Measurements from ENCODE around the gene LRRTM2. TPM values are rescaled to one million over a fixed set of nuclear protein-coding genes. Genes with fewer than 3 reads are reported as not detected.
A peak's percentile ranks its signal among the peaks of the same experiment; 100 is the strongest.
"Not testable (repeated sequence)": the region's sequence is repeated elsewhere in the genome, so short reads cannot be mapped to it uniquely, and the experiment has no call there.

Gene LRRTM2, protein sequence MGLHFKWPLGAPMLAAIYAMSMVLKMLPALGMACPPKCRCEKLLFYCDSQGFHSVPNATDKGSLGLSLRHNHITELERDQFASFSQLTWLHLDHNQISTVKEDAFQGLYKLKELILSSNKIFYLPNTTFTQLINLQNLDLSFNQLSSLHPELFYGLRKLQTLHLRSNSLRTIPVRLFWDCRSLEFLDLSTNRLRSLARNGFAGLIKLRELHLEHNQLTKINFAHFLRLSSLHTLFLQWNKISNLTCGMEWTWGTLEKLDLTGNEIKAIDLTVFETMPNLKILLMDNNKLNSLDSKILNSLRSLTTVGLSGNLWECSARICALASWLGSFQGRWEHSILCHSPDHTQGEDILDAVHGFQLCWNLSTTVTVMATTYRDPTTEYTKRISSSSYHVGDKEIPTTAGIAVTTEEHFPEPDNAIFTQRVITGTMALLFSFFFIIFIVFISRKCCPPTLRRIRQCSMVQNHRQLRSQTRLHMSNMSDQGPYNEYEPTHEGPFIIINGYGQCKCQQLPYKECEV
- 1.0 and 1.3 TPM in 2 replicates for total RNA-seq
- 0.33 and 1.8 TPM in 2 replicates for polyA plus RNA-seq
- polyA plus RNA-seq (2012), result 0.30 and 1.0 TPM in 2 replicates
- polyA minus RNA-seq (ENCODE audit: low replicate concordance), result 0.51 and 0.93 TPM in 2 replicates

DNA sequence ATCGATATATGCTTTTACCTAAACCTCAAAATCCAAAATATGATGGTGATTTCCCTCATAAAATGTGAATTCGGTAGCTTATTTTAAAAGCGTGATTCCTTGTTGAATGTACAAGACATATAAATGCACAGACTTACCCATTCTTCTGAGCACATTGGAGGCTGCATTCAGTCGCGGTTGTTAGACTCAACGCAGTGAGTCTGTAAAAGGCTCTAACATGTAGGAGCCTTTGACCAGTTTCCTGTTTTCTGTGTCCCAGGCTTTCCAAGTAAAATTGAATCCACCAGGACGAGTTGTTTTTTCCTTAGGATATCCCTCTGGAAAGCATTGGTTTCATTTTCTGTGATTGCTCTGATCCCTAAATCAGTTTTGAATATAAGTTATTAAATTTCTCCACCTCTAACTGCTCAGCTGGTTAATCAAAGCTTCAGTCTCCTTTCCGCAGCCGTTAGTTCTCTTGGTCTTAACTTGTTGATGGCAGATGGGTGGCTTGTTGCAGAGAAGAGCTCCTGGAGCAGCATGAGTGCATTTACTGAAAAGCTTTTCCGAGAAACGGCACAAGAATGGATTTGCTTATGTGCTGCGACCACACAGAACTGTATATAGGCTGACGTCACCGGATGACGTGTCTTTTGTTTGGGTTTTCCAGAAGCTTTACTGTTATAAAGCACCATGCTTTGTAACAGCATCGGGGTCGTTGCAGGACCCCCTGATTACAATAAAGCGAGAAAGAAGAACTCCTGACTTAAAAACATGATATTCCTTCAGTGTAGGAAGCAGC, at the start of gene LRRTM2:
LRRTM2 (minus strand) TSS at position 565 of the 781 bp plus-strand sequence; CDS start at position 141, 424 bp downstream.
- no peaks in the 10 kb centered on the region for H3K4me1 ChIP-seq (ENCODE audit: control insufficient read depth, extremely low read depth, insufficient read depth, low read length)
- H3K4me2 ChIP-seq (ENCODE audit: extremely low read depth, insufficient read depth, low read length), result peak within 1 kb of the TSS; percentile 87
- no peak within 1 kb of the TSS for H3K9ac ChIP-seq (ENCODE audit: insufficient read depth, low read length)
- no peaks in the 10 kb centered on the region for H3K27me3 ChIP-seq (ENCODE audit: control insufficient read depth, insufficient read depth, low read length)
- H2AFZ ChIP-seq (ENCODE audit: low read length), result no peak within 1 kb of the TSS
- peak; percentile 94 to 95 for DNase-seq (ENCODE audit: low read depth in 2 of 2)
- H3K36me3 ChIP-seq (ENCODE audit: control insufficient read depth, insufficient read depth, low read length), result no peaks in the 10 kb centered on the region
- H4K20me1 ChIP-seq (ENCODE audit: control insufficient read depth, extremely low read depth, insufficient read depth, low read length), result no peaks in the 10 kb centered on the region
- H3K9me3 ChIP-seq (ENCODE audit: control insufficient read depth, insufficient read depth, low read depth, low read length), result no peaks in the 10 kb centered on the region
- peak within 1 kb of the TSS; percentile 31 to 68 (median 48) for H3K4me3 ChIP-seq (replicated peaks in 1 of 4; ENCODE audit: control extremely low read depth in 1 of 4, insufficient read depth in 1 of 4, low read depth in 3 of 4, low read length in 4 of 4)
- TF ChIP-seq EZH2 (IDR thresholded peaks at IDR 0.05; ENCODE audit: low read length, missing control alignments), result no peak
- TF ChIP-seq, protein P1, sequence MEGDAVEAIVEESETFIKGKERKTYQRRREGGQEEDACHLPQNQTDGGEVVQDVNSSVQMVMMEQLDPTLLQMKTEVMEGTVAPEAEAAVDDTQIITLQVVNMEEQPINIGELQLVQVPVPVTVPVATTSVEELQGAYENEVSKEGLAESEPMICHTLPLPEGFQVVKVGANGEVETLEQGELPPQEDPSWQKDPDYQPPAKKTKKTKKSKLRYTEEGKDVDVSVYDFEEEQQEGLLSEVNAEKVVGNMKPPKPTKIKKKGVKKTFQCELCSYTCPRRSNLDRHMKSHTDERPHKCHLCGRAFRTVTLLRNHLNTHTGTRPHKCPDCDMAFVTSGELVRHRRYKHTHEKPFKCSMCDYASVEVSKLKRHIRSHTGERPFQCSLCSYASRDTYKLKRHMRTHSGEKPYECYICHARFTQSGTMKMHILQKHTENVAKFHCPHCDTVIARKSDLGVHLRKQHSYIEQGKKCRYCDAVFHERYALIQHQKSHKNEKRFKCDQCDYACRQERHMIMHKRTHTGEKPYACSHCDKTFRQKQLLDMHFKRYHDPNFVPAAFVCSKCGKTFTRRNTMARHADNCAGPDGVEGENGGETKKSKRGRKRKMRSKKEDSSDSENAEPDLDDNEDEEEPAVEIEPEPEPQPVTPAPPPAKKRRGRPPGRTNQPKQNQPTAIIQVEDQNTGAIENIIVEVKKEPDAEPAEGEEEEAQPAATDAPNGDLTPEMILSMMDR (conservative IDR thresholded peaks at IDR 0.05 in 1 of 2, IDR thresholded peaks at IDR 0.05 in 1 of 2; ENCODE audit: low read depth in 1 of 2, low read length in 2 of 2), result no peak
- H3K27ac ChIP-seq (ENCODE audit: insufficient read depth, low read length), result peak within 1 kb of the TSS; percentile 76
- H3K79me2 ChIP-seq (ENCODE audit: control insufficient read depth, insufficient read depth, low read length), result peaks cover 44% of the 10 kb centered on the region

DNA sequence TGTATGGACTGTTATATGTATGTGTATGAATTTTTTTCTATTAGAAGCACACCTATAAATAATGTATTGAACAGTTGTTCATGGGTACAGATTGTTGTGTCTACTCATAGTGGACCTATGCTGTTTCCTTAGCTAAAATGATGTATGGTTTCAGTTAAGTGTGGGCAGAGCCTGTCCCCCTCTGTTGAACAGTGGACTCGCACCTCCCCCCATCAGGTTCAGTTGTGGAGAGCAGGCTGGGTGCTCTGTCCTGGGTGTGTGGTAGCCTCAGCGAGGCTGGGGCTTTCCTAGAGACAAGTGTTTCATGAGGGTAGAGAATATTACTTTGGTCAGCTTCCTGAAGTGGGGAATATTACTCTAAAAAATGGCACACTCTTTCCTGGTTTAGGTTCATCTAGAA, 47.4 kb upstream of the LRRTM2 start:
- Histone ChIP-seq H3K9me3 (ENCODE audit: control insufficient read depth, insufficient read depth, low read depth, low read length) (no peaks in the 10 kb centered on the region), H3K4me3 (replicated peaks in 1 of 4; ENCODE audit: control extremely low read depth in 1 of 4, insufficient read depth in 1 of 4, low read depth in 3 of 4, low read length in 4 of 4) (no peak overlapping the region), H2AFZ (ENCODE audit: low read length) (no peak overlapping the region), H3K36me3 (ENCODE audit: control insufficient read depth, insufficient read depth, low read length) (peaks cover 11% of the 10 kb centered on the region), H3K4me1 (ENCODE audit: control insufficient read depth, extremely low read depth, insufficient read depth, low read length) (no peaks in the 10 kb centered on the region), H3K4me2 (ENCODE audit: extremely low read depth, insufficient read depth, low read length) (no peak overlapping the region), H3K9ac (ENCODE audit: insufficient read depth, low read length) (no peak overlapping the region), H3K79me2 (ENCODE audit: control insufficient read depth, insufficient read depth, low read length) (no peaks in the 10 kb centered on the region), H3K27ac (ENCODE audit: insufficient read depth, low read length) (no peak overlapping the region), H4K20me1 (ENCODE audit: control insufficient read depth, extremely low read depth, insufficient read depth, low read length) (no peaks in the 10 kb centered on the region), H3K27me3 (ENCODE audit: control insufficient read depth, insufficient read depth, low read length) (no peaks in the 10 kb centered on the region)
- TF ChIP-seq EZH2 (IDR thresholded peaks at IDR 0.05; ENCODE audit: low read length, missing control alignments), result no peak
- TF ChIP-seq, protein P1 (conservative IDR thresholded peaks at IDR 0.05 in 1 of 2, IDR thresholded peaks at IDR 0.05 in 1 of 2; ENCODE audit: low read depth in 1 of 2, low read length in 2 of 2), result no peak
- DNase-seq (ENCODE audit: low read depth in 2 of 2), result no peak

DNA sequence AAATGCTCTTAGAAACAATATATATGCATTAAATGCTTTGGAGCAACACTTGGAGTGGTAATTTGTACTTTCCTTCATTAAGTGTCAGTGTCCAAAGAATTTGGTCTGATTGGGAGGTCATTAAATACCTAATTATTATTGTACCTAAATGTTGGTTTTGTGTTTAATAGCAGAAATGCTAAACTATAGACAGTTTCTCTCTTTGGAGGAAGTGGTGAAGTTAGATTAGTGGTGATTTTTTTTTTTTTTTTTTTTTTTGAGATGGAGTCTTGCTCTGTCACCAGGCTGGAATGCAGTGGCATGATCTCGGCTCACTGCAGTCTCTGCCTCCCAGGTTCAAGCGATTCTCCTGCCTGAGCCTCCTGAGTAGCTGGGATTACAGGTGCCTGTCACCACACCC, 46.2 kb upstream of the LRRTM2 start:
- not testable (repeated sequence) for H3K27me3 ChIP-seq (ENCODE audit: control insufficient read depth, insufficient read depth, low read length); H3K79me2 ChIP-seq (ENCODE audit: control insufficient read depth, insufficient read depth, low read length); H3K4me1 ChIP-seq (ENCODE audit: control insufficient read depth, extremely low read depth, insufficient read depth, low read length); H4K20me1 ChIP-seq (ENCODE audit: control insufficient read depth, extremely low read depth, insufficient read depth, low read length); H3K27ac ChIP-seq (ENCODE audit: insufficient read depth, low read length); DNase-seq (ENCODE audit: low read depth in 2 of 2); H3K4me2 ChIP-seq (ENCODE audit: extremely low read depth, insufficient read depth, low read length); H3K4me3 ChIP-seq (replicated peaks in 1 of 4; ENCODE audit: control extremely low read depth in 1 of 4, insufficient read depth in 1 of 4, low read depth in 3 of 4, low read length in 4 of 4); H3K36me3 ChIP-seq (ENCODE audit: control insufficient read depth, insufficient read depth, low read length); H3K9me3 ChIP-seq (ENCODE audit: control insufficient read depth, insufficient read depth, low read depth, low read length); H2AFZ ChIP-seq (ENCODE audit: low read length); H3K9ac ChIP-seq (ENCODE audit: insufficient read depth, low read length)

Measured in fibroblast of lung (primary cell).